ENCODE results near the gene ALX3.
A peak's percentile ranks its signal among the peaks of the same experiment; 100 is the strongest.

Gene ALX3

DNA sequence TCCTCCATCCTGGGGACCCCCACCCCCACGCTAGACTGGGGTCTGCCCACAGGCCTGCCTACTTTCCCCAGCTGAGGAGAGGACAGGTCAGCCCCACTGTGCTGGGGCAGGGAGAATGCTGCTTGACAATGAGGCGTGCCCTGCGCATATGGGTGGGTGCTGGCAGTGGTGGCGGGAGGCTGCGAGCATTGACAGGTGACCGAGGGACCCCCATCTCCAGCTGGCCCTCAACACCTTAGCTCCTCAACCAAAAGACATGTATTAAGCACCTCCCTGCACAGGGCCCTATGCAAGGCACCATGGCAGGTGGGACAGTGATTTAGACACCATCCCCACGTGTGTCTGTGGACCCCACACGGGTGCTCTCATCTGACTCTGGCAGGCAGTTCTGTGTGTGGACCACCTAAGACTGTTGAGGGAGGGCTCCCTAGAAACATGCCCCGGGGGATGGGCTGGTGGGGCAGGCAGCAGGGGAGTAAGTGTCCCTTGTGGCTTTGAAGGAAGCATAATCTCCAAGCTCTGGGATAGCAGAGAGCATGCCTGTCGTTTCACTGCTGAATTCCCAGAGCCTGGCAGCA lies 18.4 kb upstream of the ALX3 start:
- Histone ChIP-seq H3K9me3 (ENCODE audit: severe bottlenecking) (no peaks in the 10 kb centered on the region), H3K36me3 (no peaks in the 10 kb centered on the region), H3K27me3 (ENCODE audit: insufficient read depth, low read depth, severe bottlenecking) (peaks cover 21% of the 10 kb centered on the region), H3K27ac (no peak overlapping the region), H3K4me3 (ENCODE audit: low read depth, low read length) (no peak overlapping the region)
- DNase-seq = no peak
- TF ChIP-seq, protein P1, sequence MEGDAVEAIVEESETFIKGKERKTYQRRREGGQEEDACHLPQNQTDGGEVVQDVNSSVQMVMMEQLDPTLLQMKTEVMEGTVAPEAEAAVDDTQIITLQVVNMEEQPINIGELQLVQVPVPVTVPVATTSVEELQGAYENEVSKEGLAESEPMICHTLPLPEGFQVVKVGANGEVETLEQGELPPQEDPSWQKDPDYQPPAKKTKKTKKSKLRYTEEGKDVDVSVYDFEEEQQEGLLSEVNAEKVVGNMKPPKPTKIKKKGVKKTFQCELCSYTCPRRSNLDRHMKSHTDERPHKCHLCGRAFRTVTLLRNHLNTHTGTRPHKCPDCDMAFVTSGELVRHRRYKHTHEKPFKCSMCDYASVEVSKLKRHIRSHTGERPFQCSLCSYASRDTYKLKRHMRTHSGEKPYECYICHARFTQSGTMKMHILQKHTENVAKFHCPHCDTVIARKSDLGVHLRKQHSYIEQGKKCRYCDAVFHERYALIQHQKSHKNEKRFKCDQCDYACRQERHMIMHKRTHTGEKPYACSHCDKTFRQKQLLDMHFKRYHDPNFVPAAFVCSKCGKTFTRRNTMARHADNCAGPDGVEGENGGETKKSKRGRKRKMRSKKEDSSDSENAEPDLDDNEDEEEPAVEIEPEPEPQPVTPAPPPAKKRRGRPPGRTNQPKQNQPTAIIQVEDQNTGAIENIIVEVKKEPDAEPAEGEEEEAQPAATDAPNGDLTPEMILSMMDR (IDR thresholded peaks at IDR 0.05; ENCODE audit: low read depth, low read length) = no peak

DNA sequence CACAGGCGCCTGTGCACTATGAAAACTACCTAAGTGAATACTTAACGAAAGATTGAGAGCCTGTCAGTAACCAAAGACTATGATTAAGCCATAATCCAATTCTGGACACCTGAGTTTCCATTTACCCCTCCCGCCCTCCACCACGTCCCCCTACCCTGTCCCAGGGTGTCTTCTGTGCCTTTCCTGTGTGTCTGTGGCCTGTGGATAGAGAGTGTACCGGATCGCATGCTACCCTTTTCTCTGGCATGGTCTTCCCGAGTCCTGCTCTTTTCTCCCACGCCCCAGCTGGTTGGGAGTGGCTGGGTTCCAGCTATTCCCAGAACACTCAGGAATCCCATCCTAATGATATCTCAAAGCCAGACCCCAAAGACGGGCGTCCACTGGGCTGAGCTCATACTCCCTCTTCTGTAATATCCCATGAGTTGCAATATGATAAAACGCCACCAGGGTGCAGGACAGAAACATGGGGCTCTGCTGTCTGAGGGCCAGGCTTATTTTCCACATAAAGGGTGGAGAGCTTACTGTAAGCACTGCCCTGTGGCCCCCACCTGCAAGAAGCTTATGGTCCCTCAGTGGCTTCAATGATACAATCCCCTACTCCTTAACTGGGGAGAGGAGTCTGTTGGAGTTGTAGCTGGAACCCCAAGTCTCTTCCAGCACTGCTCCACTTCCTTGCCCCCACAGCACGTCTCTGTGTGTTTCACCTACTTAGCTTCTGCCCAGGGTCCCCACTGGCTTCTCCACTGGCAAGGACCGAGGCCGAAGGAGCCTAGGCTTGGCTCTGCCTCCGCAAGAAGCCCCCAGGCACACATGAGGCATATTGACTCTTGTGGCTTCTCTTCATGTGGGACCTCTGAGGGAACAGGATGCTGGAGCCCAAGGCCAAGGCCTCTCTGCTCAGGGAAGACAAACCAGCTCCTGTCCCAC lies 17.6 kb upstream of the ALX3 start:
- H3K9me3 ChIP-seq (ENCODE audit: severe bottlenecking) = no peaks in the 10 kb centered on the region
- H3K27ac ChIP-seq = no peak overlapping the region
- peak; percentile 78 for DNase-seq
- no peak overlapping the region for H3K4me3 ChIP-seq (ENCODE audit: low read depth, low read length)
- H3K36me3 ChIP-seq = no peaks in the 10 kb centered on the region
- TF ChIP-seq, protein P1 (IDR thresholded peaks at IDR 0.05; ENCODE audit: low read depth, low read length) = peak; percentile 68
- peaks cover 29% of the 10 kb centered on the region for H3K27me3 ChIP-seq (ENCODE audit: insufficient read depth, low read depth, severe bottlenecking)

DNA sequence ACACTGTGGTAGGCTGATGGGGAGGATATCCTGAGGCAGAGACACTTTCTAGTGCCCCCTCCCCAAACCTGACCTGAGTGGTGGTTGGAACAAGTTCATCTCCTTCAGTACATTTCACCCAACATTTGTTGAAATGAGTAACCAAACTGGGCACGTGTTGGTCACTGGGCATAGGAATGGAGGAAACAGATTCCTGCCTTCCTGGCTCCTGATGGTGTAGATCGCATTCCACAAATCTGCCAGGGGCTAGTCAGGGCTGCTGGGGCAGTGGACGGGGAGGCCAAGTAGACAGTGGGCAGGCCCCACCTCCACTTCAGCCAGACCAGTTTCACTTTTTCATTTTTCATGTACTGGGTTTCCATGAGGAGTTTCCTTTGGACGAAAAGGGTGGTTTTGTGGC lies 16.5 kb upstream of the ALX3 start:
- Histone ChIP-seq H3K4me3 (ENCODE audit: low read depth, low read length) (no peak overlapping the region), H3K36me3 (no peaks in the 10 kb centered on the region), H3K27ac (no peak overlapping the region), H3K27me3 (ENCODE audit: insufficient read depth, low read depth, severe bottlenecking) (peaks cover 30% of the 10 kb centered on the region), H3K9me3 (ENCODE audit: severe bottlenecking) (no peaks in the 10 kb centered on the region)
- TF ChIP-seq, protein P1 (IDR thresholded peaks at IDR 0.05; ENCODE audit: low read depth, low read length) = no peak
- DNase-seq = no peak

DNA sequence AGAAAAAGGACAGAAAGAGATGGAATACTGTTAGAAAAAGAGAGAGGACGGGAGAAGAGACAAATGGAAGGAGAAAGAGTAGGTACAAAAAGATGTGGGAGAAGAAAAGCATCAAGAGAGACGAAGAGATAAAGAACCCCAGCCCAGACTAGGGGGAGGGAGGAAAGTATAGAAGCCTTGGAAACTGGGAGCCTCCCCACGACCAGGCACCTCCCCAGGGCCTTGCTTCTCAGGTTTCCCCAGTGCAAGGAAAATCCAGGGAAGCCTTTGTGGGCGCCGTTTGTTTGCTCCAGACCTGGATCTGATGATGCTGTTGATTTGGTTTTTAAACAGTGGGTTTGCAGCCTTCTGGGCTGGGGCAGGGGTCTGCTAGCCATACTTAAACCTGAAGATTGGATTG lies 15.2 kb upstream of the ALX3 start:
- Histone ChIP-seq H3K36me3 (no peaks in the 10 kb centered on the region), H3K27ac (no peak overlapping the region), H3K27me3 (ENCODE audit: insufficient read depth, low read depth, severe bottlenecking) (peaks cover 30% of the 10 kb centered on the region), H3K4me3 (ENCODE audit: low read depth, low read length) (no peak overlapping the region), H3K9me3 (ENCODE audit: severe bottlenecking) (no peaks in the 10 kb centered on the region)
- TF ChIP-seq, protein P1 (IDR thresholded peaks at IDR 0.05; ENCODE audit: low read depth, low read length) = no peak
- no peak for DNase-seq

DNA sequence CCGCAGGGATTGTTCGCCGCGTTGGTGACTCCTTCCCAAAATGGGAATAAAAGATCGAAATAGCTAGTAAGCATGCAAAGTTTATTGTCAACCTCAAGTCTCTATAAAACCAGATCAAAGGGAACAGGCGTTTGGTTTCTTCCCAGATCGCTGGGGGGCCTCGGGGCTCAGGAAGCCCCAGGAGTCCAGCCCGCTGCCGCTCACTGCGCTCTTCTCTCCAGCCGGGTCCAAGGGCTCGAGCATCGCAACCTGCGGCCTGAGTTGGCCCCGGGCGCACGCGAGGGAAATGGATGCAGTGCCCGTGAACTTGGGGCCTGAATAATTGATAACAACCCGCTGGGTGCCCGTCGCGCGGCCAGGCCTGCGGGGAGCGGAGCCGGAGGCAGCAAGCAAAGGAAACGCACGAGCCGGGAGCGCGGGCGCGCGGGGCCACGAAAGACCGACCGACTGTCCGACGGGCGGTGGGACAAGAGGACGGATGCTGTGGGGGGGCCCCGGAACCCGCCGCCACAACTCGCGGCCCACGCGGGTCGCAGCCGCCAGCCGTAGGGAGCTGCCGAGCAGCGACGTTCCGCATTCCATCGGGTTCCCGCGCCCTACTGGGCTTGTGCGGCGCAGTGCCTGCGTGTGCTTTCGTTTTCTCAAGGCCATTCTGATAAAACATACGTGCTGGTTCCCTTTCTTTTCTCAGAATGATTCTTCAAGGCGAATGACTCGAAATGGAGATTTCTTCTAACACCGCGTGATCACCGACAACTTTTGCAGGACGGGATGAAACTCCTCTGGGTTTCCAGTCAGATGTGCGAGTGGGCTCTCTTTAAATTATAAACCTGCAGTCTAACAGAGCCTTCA lies 14.0 kb upstream of the ALX3 start:
- TF ChIP-seq, protein P1 (IDR thresholded peaks at IDR 0.05; ENCODE audit: low read depth, low read length) = no peak

More for the DNA sequence above, 14.0 kb upstream of the ALX3 start:
- no peak overlapping the region for H3K27ac ChIP-seq
- no peaks in the 10 kb centered on the region for H3K9me3 ChIP-seq (ENCODE audit: severe bottlenecking)
- no peaks in the 10 kb centered on the region for H3K36me3 ChIP-seq
- peaks cover 30% of the 10 kb centered on the region for H3K27me3 ChIP-seq (ENCODE audit: insufficient read depth, low read depth, severe bottlenecking)
- peak overlapping the region; percentile 44 for H3K4me3 ChIP-seq (ENCODE audit: low read depth, low read length)
- no peak for DNase-seq

Measured in WERI-Rb-1 (cell line).